GM12878 (cell line): Measurements from ENCODE around the gene DDX21. TPM values are rescaled to one million over a fixed set of nuclear protein-coding genes. Genes with fewer than 3 reads are reported as not detected.

Experiments used
- ATAC-seq: fragments of 200-7000 bp; cut with Tn5 transposase; 3 replicates; pipeline ENCODE4 v1.9.1; 2020; ENCODE audit warnings: mild to moderate bottlenecking, moderate library complexity
- BruUV-seq: library from RNA; stranded (reverse); fragments of 400-500 nt; replicated peaks from 2 replicates; lab custom pipeline; 2021; lab: Mats Ljungman, UMichigan
- CTCF ChIA-PET: fragments of 300-600 bp; sonication (Branson Sonifier 250); formaldehyde crosslinking; extraction: SDS; loops from one replicate; lab custom pipeline; 2021; ENCODE audit warnings: inconsistent platforms; lab: Yijun Ruan, JAX
- POLR2A ChIA-PET: fragments of 350-600 bp; formaldehyde crosslinking; extraction: SDS; loops from one replicate; lab custom pipeline; 2021; ENCODE audit warnings: inconsistent platforms; lab: Charles Lee
- RAD21 ChIA-PET: fragments of 300-600 bp; sonication (Branson Sonifier 250); formaldehyde crosslinking; loops from one replicate; lab custom pipeline; 2023; ENCODE audit warnings: antibody characterized with exemption; ENCODE audit not compliant: unreplicated experiment; lab: Charles Lee
- SMC1A ChIA-PET: fragments of 300-600 bp; sonication (Branson Sonifier 250); formaldehyde crosslinking; loops from one replicate; lab custom pipeline; 2023; ENCODE audit not compliant: unreplicated experiment, uncharacterized antibody; lab: Charles Lee
- DNase-seq: peaks from one replicate; pipeline ENCODE4 v3.0.0-alpha.2; 2011; ENCODE audit warnings: low read depth, low spot score
- FAIRE-seq: peaks from 3 replicates; lab custom pipeline; 2011; peaks lifted over from hg19 to GRCh38; lab: Jason Lieb, UNC
- H2AFZ ChIP-seq: 2 replicates; pipeline ENCODE4 v1.6.0; 2011; ENCODE audit warnings: low read depth, low read length, control low read depth; ENCODE audit not compliant: control insufficient read depth
- H3K27ac ChIP-seq: 2 replicates; pipeline ENCODE4 v1.5.1; 2011; ENCODE audit warnings: control low read depth; ENCODE audit not compliant: control insufficient read depth, insufficient read depth
- H3K27me3 ChIP-seq, 2 experiments: replicated peaks in 1 of 2; 2 replicates each; pipeline versions ENCODE4 v1.6.0 to v1.6.1; 2011; ENCODE audit warnings: low read length in 1 of 2; ENCODE audit not compliant: control insufficient read depth in 2 of 2, insufficient read depth in 2 of 2
- H3K36me3 ChIP-seq, 2 experiments: 2 replicates each; pipeline ENCODE4 v1.5.1; 2011; ENCODE audit warnings: low read length in 1 of 2; ENCODE audit not compliant: control insufficient read depth in 2 of 2, insufficient read depth in 2 of 2
- H3K4me1 ChIP-seq: 2 replicates; pipeline ENCODE4 v1.6.1; 2011; ENCODE audit warnings: mild to moderate bottlenecking, low read length, moderate library complexity, mixed read lengths; ENCODE audit not compliant: control insufficient read depth, insufficient read depth
- H3K4me2 ChIP-seq: 2 replicates; pipeline ENCODE4 v1.6.0; 2011; ENCODE audit warnings: control low read depth; ENCODE audit not compliant: control insufficient read depth, insufficient read depth
- H3K4me3 ChIP-seq: fragments of 200-600 bp; sonication (generic); 2 replicates; pipeline ENCODE4 v1.5.1; 2016
- H3K79me2 ChIP-seq: 2 replicates; pipeline ENCODE4 v1.6.0; 2011; ENCODE audit warnings: low read length; ENCODE audit not compliant: control insufficient read depth, insufficient read depth
- H3K9ac ChIP-seq: 2 replicates; pipeline ENCODE4 v1.8.0; 2011; ENCODE audit warnings: low read length, control low read depth, mixed read lengths; ENCODE audit not compliant: control insufficient read depth, insufficient read depth
- H3K9me3 ChIP-seq: replicated peaks from 3 replicates; pipeline ENCODE4 v1.5.1; 2011; ENCODE audit warnings: mild to moderate bottlenecking, low read length; ENCODE audit not compliant: control insufficient read depth, insufficient read depth
- H4K20me1 ChIP-seq: 2 replicates; pipeline ENCODE4 v1.6.0; 2011; ENCODE audit not compliant: control insufficient read depth, insufficient read depth
- CEBPB ChIP-seq, 2 experiments: fragments of 150-350 bp in 1 of 2; IDR thresholded peaks; 2 replicates each; pipeline ENCODE4 v1.6.1; 2012 to 2014; ENCODE audit warnings: low read depth in 2 of 2, low read length in 2 of 2, borderline replicate concordance in 1 of 2, inconsistent platforms in 1 of 2
- CTCF ChIP-seq, 3 experiments: IDR thresholded peaks in 2 of 3; conservative IDR thresholded peaks in 1 of 3; 2 replicates each; pipeline ENCODE4 v1.5.1; 2011; ENCODE audit warnings: low read depth in 3 of 3, low read length in 3 of 3, mild to moderate bottlenecking in 3 of 3, control low read depth in 2 of 3, moderate library complexity in 2 of 3, inconsistent platforms in 1 of 3, mixed read lengths in 1 of 3; ENCODE audit not compliant: control insufficient read depth in 2 of 3, insufficient read depth in 1 of 3; ENCODE audit errors: extremely low read depth in 1 of 3
- MTA3 ChIP-seq: IDR thresholded peaks from 2 replicates; pipeline ENCODE4 v1.6.1; 2012; ENCODE audit warnings: low read length, inconsistent platforms, borderline replicate concordance
- NRF1 ChIP-seq: conservative IDR thresholded peaks from 2 replicates; pipeline ENCODE4 v1.6.1; 2011; ENCODE audit warnings: mild to moderate bottlenecking, low read depth, low read length, improper control_type of control experiment
- PBX3 ChIP-seq: IDR thresholded peaks from 2 replicates; pipeline ENCODE4 v1.6.1; 2011; ENCODE audit warnings: mild to moderate bottlenecking, low read depth, low read length, moderate library complexity; ENCODE audit not compliant: insufficient replicate concordance
- RAD51 ChIP-seq: fragments of 450-650 bp; IDR thresholded peaks from 2 replicates; pipeline ENCODE4 v1.6.1; 2016; ENCODE audit warnings: moderate library complexity, mild to moderate bottlenecking, inconsistent platforms
- RELB ChIP-seq: fragments of 450-650 bp; IDR thresholded peaks from 2 replicates; pipeline ENCODE4 v1.6.1; 2017; ENCODE audit warnings: low read depth, mild to moderate bottlenecking, moderate library complexity
- YY1 ChIP-seq: IDR thresholded peaks from 2 replicates; pipeline ENCODE4 v1.6.1; 2011; ENCODE audit warnings: low read depth, mild to moderate bottlenecking, low read length
- ZNF592 ChIP-seq: fragments of 450-650 bp; IDR thresholded peaks from 2 replicates; pipeline ENCODE4 v1.6.1; 2017; ENCODE audit warnings: mild to moderate bottlenecking, moderate library complexity
- ZZZ3 ChIP-seq: IDR thresholded peaks from 2 replicates; pipeline ENCODE4 v1.6.1; 2011; ENCODE audit warnings: low read depth; ENCODE audit not compliant: control insufficient read depth, insufficient read length
- WGBS: methylation state at CpG from one replicate; pipeline ENCODE4 v1.1.6; 2016; ENCODE audit warnings: low lambda C conversion rate; ENCODE audit not compliant: insufficient replicate concordance, insufficient coverage; ENCODE audit errors: missing lambda C conversion rate; 5-methylcytosine and 5-hydroxymethylcytosine counted together
- in situ Hi-C: fragments of 300-500 bp; cut with MboI; formaldehyde crosslinking; loops from 9 replicates; pipeline ENCODE4 v1.14.3; 2018; ENCODE audit warnings: mixed read lengths
- intact Hi-C: fragments of 100-400 bp; cut with micrococcal nuclease; formaldehyde crosslinking; loops from one replicate; pipeline ENCODE4 v1.14.2; 2022; ENCODE audit not compliant: unreplicated experiment
- polyA plus RNA-seq, 11 experiments: library from polyadenylated mRNA; depleted of rRNA in 4 of 11; unstranded in 6 of 11; stranded (reverse) in 5 of 11; fragments of >200 nt; fragmentation: Nextera tagmentation in 4 of 11; fragmentation: Illumina TruSeq in 1 of 11; extraction: Ambion mirVana in 4 of 11; extraction: Trizol in 1 of 11; gene quantifications; 1 replicate in 1 of 11; 2 replicates in 10 of 11; pipeline versions ENCODE4 v1.2.1 to v1.2.3, GENCODE V29; 2011 to 2016; ENCODE audit warnings: inconsistent platforms in 2 of 11, missing spikeins in 2 of 11, low read depth in 1 of 11
- total RNA-seq, 4 experiments: library from RNA; depleted of rRNA in 3 of 4; stranded (reverse); fragments of >200 nt in 3 of 4; fragmentation: Illumina TruSeq in 1 of 4; extraction: Trizol in 1 of 4; gene quantifications; 2 replicates each; pipeline versions ENCODE4 v1.2.1 to v1.2.3, GENCODE V29; 2013 to 2021

Gene DDX21
- total and polyA plus RNA-seq, 10 of the 15 experiments (the other 5 are each of a cell fraction or from before 2014, with no cell fraction given), result 41.1 to 182 (median 116) TPM

- POLR2A ChIA-PET, result interaction anchor here (0.6 kb wide), 1 partner anchor 297 kb away, joined by 3 read pairs; no protein-coding TSS in a partner anchor
- no peak overlapping the region for H2AFZ ChIP-seq
- TF ChIP-seq ZZZ3, result no peak
- no peak for TF ChIP-seq NRF1
- no peak for TF ChIP-seq RAD51
- TF ChIP-seq YY1, result no peak
- TF ChIP-seq MTA3, result no peak
- no peak for TF ChIP-seq RELB
- TF ChIP-seq PBX3, result no peak
- TF ChIP-seq CEBPB (IDR thresholded peaks at IDR 0.05; ENCODE audit: borderline replicate concordance in 1 of 2, low read depth in 2 of 2, low read length in 2 of 2), result no peak
- no peak for TF ChIP-seq ZNF592
- TF ChIP-seq CTCF (IDR thresholded peaks at IDR 0.05 in 2 of 3, conservative IDR thresholded peaks at IDR 0.05 in 1 of 3; ENCODE audit: control insufficient read depth in 2 of 3, extremely low read depth in 1 of 3, insufficient read depth in 1 of 3, low read depth in 3 of 3, low read length in 3 of 3), result no peak
- in situ Hi-C loops (no loop called here), intact Hi-C loops (no loop called here)
- no peak overlapping the region for H3K4me3 ChIP-seq
- H3K4me1 ChIP-seq, result no peaks in the 10 kb centered on the region
- no peak overlapping the region for H3K4me2 ChIP-seq
- H3K9me3 ChIP-seq, result no peaks in the 10 kb centered on the region
- H3K27ac ChIP-seq, result no peak overlapping the region
- CTCF ChIA-PET, result interaction anchor here (3.5 kb wide), 1 partner anchor 17 kb away, joined by 14 read pairs; the partner anchor contains the start of gene DDX21
- SMC1A ChIA-PET, result no interaction called here
- peaks cover 0 to 3% of the 10 kb centered on the region in 2 experiments; a peak in 3 of 4 replicates for H3K36me3 ChIP-seq
- H3K79me2 ChIP-seq, result no peaks in the 10 kb centered on the region
- BruUV-seq, result no TSS peak
- H3K9ac ChIP-seq, result no peak overlapping the region
- H4K20me1 ChIP-seq, result no peaks in the 10 kb centered on the region
- DNase-seq (no peak), FAIRE-seq (no peak), ATAC-seq (no peak)
- 97% methylated on average over 2 of the region's 2 CpGs for WGBS
- no peaks in the 10 kb centered on the region for H3K27me3 ChIP-seq
- RAD21 ChIA-PET, result no interaction called here
Observed at GRCh38 chr10:68938884-68939283, 17.1 kb upstream of the DDX21 start.
